Chondrocyte (in vitro differentiated cells): ENCODE results near the gene ZNF837. TPM values are rescaled to one million over a fixed set of nuclear protein-coding genes. Genes with fewer than 3 reads are reported as not detected.
A peak's percentile ranks its signal among the peaks of the same experiment; 100 is the strongest.

Experiments
- DNase-seq: peaks from one replicate; pipeline ENCODE4 v3.0.0; 2021; ENCODE audit warnings: mixed read lengths, low spot score
- H3K27ac Mint-ChIP-seq: one replicate; pipeline ENCODE4 v1.8.0; 2021; ENCODE audit warnings: mild to moderate bottlenecking, moderate library complexity, mixed read lengths; ENCODE audit not compliant: unreplicated experiment
- H3K27me3 Mint-ChIP-seq: 2 replicates; pipeline ENCODE4 v1.8.0; 2021; ENCODE audit warnings: low read depth, mixed read lengths
- H3K36me3 Mint-ChIP-seq: 2 replicates; pipeline ENCODE4 v1.8.0; 2021; ENCODE audit warnings: low read depth, mixed read lengths
- H3K4me1 Mint-ChIP-seq: 2 replicates; pipeline ENCODE4 v1.8.0; 2021; ENCODE audit warnings: low read depth, mild to moderate bottlenecking, mixed read lengths
- H3K4me3 Mint-ChIP-seq: one replicate; pipeline ENCODE4 v1.8.0; 2021; ENCODE audit warnings: mild to moderate bottlenecking, moderate library complexity, mixed read lengths; ENCODE audit not compliant: unreplicated experiment
- H3K9me3 Mint-ChIP-seq: 2 replicates; pipeline ENCODE4 v1.8.0; 2021; ENCODE audit warnings: low read depth, mixed read lengths
- total RNA-seq: library from RNA; stranded (reverse); gene quantifications from 3 replicates; pipeline ENCODE4 v1.2.1, GENCODE V29; 2021
- TF ChIP-seq, protein P1 (sequence below): fragments of 200-600 bp; sonication (generic); IDR thresholded peaks from 2 replicates; pipeline ENCODE4 v1.5.0; 2021; ENCODE audit warnings: antibody characterized with exemption, mild to moderate bottlenecking, moderate library complexity

ZNF837 gene
- total RNA-seq, 1 donor from 2014 or later, result 2.5 TPM

GRCh38 chr19:58352760-58353671 lies 27.8 kb downstream of the ZNF837 start, which contains the start of gene A1BG:
Gene A1BG, minus strand, starts transcription at chr19:58353492. Its CDS starts 55 bp downstream, at chr19:58353437.
- no peak within 1 kb of the TSS for H3K4me3 Mint-ChIP-seq
- DNase-seq, result peak; percentile 89
- TF ChIP-seq, protein P1, sequence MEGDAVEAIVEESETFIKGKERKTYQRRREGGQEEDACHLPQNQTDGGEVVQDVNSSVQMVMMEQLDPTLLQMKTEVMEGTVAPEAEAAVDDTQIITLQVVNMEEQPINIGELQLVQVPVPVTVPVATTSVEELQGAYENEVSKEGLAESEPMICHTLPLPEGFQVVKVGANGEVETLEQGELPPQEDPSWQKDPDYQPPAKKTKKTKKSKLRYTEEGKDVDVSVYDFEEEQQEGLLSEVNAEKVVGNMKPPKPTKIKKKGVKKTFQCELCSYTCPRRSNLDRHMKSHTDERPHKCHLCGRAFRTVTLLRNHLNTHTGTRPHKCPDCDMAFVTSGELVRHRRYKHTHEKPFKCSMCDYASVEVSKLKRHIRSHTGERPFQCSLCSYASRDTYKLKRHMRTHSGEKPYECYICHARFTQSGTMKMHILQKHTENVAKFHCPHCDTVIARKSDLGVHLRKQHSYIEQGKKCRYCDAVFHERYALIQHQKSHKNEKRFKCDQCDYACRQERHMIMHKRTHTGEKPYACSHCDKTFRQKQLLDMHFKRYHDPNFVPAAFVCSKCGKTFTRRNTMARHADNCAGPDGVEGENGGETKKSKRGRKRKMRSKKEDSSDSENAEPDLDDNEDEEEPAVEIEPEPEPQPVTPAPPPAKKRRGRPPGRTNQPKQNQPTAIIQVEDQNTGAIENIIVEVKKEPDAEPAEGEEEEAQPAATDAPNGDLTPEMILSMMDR, result no peak
- no peak within 1 kb of the TSS for H3K27ac Mint-ChIP-seq
- no peaks in the 10 kb centered on the region for H3K9me3 Mint-ChIP-seq
- H3K36me3 Mint-ChIP-seq, result peaks cover 8% of the 10 kb centered on the region
- peaks cover 18% of the 10 kb centered on the region for H3K4me1 Mint-ChIP-seq
- no peaks in the 10 kb centered on the region for H3K27me3 Mint-ChIP-seq

- Mint-ChIP-seq H3K27me3 (no peaks in the 10 kb centered on the region), H3K4me3 (no peak overlapping the region), H3K36me3 (peaks cover 8% of the 10 kb centered on the region), H3K9me3 (no peaks in the 10 kb centered on the region), H3K4me1 (peaks cover 20% of the 10 kb centered on the region), H3K27ac (no peak overlapping the region)
- peak; percentile 67 for DNase-seq
- TF ChIP-seq, protein P1, result no peak
Measured at GRCh38 chr19:58351990-58352755, 28.7 kb downstream of the ZNF837 start.

- Mint-ChIP-seq H3K4me1 (peaks cover 23% of the 10 kb centered on the region), H3K27me3 (no peaks in the 10 kb centered on the region), H3K27ac (no peak overlapping the region)
Measured at GRCh38 chr19:58351558-58351878, 29.3 kb downstream of the ZNF837 start.

GRCh38 chr19:58350871-58351557 lies 29.8 kb downstream of the ZNF837 start:
- Mint-ChIP-seq H3K36me3 (peaks cover 8% of the 10 kb centered on the region), H3K4me3 (no peak overlapping the region), H3K4me1 (peaks cover 27% of the 10 kb centered on the region), H3K27ac (no peak overlapping the region), H3K9me3 (no peaks in the 10 kb centered on the region), H3K27me3 (no peaks in the 10 kb centered on the region)
- TF ChIP-seq, protein P1, result no peak
- peak; percentile 67 for DNase-seq

More at GRCh38 chr19:58351558-58351878, 29.3 kb downstream of the ZNF837 start:
- Mint-ChIP-seq H3K4me3 (no peak overlapping the region), H3K36me3 (peaks cover 8% of the 10 kb centered on the region), H3K9me3 (no peaks in the 10 kb centered on the region)
- TF ChIP-seq, protein P1, result no peak
- peak; percentile 83 for DNase-seq
